Activated CD4-positive, CD25-positive, alpha-beta regulatory T cell treated with anti-CD3 and anti-CD28 coated beads, Interleukin-2, amount 50 U/mL, for 24 hours (primary cell): Measurements from ENCODE around the gene VWA8.
"Not testable (repeated sequence)": the region's sequence is repeated elsewhere in the genome, so short reads cannot be mapped to it uniquely, and the experiment has no call there.

Experiments used
- ATAC-seq, 2 donors: fragments of 150-1000 bp; cut with Tn5 transposase; one replicate each; pipeline ENCODE4 v1.10.0; 2021; ENCODE audit warnings: mild to moderate bottlenecking in 1 of 2, moderate library complexity in 1 of 2

The VWA8 gene

DNA sequence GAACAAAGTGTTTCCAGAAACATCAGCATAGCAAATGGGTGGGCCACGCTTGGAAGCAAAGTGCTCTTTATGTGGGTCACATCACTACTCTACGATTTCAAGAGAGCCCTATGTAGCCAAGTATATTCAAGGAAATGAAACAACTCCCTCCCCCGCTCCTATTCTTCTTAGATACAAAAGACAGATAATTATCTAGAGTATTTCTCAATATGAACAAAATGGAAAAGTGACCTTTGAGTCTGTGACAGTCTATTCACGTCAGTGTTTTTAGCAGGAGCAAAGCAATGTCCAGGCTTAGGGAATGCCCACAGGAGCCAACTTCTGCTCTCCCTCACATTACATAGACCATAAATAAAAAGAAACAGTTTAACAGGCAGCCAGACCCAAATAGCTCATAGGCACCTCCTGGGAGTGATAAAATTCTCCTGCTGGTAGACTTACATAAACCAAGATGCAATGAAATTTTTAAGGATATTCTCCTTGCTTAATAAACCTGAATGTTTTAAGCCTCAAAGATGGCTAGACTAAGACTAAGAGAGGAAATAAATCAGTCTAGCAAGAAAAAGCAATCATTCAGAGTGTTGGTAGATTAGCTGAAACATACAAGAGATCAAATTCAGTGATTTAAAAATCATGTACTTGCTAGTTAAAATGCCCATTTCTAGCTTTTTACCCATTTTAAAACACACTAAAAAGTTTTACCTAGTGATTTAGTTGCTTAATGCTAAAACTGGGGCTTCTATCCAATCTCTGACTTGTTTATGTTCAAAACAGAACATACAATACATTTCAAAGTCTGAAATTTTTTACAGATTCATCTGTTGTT is 320.7 kb downstream of the VWA8 start:
- no peak for ATAC-seq

DNA sequence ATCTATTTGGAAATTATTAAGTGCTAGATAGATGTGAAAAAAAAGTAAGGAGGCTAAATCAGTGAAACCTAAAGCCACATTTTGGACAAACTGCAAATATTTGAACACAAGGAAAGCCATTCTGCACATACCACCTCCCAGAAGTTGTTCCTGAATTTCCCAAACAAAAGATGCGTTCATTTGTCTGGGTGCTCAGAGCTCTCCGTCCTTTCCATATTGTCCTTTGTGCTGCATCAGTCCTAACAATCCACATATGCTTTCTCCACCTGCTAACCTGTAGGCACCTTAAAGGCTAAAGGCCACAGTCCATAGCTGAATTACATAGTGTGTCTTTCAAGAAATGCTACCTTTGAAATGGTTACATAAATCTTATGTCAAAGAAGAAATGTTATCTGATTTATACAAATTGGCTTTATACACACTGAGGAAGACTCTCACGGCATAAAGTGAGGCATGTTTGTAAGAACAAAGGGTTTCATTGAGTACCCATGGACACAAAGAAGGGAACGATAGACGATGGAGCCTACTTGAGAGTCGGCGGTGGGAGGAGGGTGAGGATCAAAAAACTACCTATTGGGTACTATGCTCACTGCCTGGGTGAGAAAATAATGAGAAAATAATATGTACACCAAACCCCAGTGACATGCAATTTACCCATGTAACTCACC is 321.5 kb downstream of the VWA8 start:
- no peak for ATAC-seq

DNA sequence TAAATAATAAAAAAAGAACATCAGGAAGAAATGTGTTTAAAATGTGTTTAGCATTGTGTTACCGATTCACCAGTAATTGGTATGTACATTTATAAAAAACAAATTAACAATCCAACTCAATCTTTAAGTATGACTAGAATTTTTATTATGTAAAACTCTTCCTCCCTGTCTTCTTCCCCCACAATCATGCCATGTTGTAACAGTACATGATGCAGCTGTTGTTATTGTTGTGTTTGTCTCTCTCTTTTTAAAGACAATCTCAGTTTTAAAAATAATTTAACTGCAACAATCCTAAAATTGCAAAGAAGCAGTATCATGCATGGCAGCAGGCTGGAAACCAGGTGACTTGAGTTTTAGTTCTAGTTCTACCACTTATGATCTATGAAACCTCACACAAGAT is 323.3 kb downstream of the VWA8 start:
- no peak for ATAC-seq

GRCh38 chr13:41637032-41637431 is 323.9 kb downstream of the VWA8 start:
- not testable (repeated sequence) for ATAC-seq

DNA sequence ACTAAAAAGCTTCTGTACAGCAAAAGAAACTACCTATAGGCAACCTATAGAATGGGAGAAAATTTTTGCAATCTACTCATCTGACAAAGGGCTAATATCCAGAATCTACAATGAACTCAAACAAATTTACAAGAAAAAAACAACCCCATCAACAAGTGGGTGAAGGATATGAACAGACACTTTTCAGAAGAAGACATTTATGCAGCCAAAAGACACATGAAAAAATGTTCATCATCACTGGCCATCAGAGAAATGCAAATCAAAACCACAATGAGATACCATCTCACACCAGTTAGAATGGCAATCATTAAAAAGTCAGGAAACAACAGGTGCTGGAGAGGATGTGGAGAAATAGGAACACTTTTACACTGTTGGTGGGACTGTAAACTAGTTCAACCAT is 324.3 kb downstream of the VWA8 start:
- ATAC-seq: not testable (repeated sequence)

DNA sequence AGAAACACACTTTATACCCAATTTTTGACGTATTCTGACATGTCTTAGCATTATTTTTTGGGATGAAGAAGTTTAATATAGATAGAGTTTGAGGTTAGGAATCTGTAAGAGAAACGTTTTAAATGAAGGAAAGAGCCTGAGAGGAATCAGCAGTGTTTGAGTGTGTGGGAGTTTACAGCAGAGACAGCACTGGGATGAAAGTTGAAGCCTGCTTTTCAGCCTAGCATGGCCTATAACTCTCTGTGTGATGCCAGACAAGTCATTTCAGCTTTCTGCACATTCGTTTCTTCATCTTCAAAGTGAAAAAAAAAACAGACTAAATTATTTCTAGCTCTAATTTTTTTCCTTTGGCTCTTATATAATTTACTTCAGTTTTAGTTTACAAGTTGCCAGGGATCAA is 326.5 kb downstream of the VWA8 start:
- no peak for ATAC-seq

GRCh38 chr13:41633776-41634175 is 327.1 kb downstream of the VWA8 start:
- ATAC-seq: no peak

GRCh38 chr13:41631296-41631965 is 329.5 kb downstream of the VWA8 start:
- ATAC-seq: no peak

DNA sequence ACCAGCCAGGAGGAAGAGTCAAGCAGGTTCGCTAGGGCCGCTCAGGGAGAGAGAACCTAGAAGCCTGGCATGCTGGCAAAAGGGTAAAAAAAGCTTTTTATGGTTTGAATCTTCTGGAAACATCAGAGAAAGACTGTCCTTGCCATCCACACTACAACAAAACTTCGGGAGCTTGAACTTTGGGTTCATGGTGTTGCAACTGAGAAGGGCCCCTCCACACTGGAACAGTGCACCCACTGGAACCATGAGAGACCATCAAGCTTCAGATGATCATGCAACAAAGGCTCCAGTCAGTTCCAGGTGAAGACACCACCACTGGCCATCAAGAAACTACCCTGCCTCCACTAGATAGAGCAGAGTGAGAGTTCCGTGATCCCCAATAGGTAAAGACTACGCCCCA is 333.5 kb downstream of the VWA8 start:
- no peak for ATAC-seq

- ATAC-seq: no peak
Observed at GRCh38 chr13:41624041-41624440, 336.9 kb downstream of the VWA8 start.

DNA sequence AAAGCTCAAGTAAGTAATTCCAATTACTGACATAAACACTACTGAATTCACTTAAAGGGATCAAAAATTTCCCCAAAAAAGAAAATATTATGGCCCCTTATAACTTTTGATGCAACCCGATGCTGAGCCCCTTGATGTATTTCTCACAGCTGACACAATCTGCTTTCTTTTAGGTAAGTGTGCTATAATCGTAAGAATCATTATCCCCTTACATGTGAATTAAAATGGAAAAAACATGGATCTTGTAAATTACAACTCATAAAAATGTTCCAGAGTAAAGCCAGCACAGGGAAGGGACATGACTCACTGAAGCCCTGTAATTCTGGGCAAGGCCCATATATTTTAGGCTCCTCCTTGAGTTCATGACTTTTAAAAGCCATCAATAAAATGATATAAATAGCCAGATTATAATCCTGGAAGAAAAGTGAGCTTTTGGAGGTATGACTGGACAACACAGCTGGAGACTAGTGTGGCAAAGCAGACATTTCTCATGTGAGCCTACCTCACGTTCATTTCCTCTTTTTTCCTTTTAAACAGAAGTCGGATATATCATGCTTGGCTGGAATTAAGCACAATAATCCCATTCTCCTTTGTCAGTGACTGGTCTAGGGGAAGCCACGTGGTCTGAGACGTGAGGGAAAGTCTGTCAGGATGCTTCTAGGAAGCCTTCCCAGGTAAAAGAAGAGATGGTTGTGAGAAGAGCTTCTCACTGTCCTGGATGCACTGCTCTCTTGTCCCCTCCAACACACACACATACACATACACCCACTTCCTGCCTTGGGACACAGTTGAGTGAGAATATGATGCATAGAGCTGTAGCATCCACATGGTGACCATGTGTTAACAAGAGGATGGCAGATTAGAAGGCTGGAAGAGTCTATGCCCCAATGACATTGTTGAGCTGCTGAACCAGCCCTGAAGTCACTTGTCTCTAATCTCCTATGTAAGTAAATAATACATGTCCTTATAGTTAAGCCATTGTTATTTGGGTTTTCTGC is 338.2 kb downstream of the VWA8 start:
- ATAC-seq: no peak

GRCh38 chr13:41621716-41622431 is 339.0 kb downstream of the VWA8 start:
- ATAC-seq: no peak

DNA sequence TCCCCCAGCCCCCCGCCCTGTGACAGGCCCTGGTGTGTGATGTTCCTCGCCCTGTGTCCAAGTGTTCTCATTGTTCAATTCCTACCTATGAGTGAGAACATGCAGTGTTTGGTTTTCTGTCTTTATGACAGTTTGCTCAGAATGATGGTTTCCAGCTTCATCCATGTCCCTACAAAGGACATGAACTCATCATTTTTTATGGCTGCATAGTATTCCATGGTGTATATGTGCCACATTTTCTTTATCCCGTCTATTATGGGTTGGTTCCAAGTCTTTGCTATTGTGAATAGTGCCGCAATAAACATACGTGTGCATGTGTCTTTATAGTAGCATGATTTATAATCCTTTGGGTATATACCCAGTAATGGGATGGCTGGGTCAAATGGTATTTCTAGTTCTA is 343.3 kb downstream of the VWA8 start:
- not testable (repeated sequence) for ATAC-seq

DNA sequence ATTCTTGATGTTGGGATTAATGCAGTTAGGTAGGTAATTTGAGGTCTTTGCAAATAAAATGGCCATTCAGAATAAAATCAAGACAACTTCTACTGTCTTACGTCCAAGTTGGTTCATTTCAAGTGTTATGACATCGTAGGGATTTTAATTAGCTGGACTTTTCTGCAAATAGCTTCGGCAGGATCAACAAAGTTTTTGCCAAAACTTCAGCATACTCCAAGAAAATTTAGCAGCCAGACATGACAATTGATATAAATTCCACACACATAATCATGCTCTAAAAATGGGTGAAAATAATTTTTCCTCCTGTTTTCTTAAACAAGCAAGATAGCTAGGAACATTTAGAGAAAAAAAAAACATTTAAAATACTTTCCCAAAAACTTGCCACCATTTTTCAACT is 344.8 kb downstream of the VWA8 start:
- ATAC-seq: no peak

- no peak for ATAC-seq
Observed at GRCh38 chr13:41615528-41615855, 345.4 kb downstream of the VWA8 start.

GRCh38 chr13:41614671-41615527 is 346.0 kb downstream of the VWA8 start:
- ATAC-seq: no peak

- ATAC-seq: no peak
Observed at GRCh38 chr13:41613984-41614661, 346.8 kb downstream of the VWA8 start.

GRCh38 chr13:41613471-41613870 is 347.4 kb downstream of the VWA8 start:
- no peak for ATAC-seq

- no peak for ATAC-seq
Observed at GRCh38 chr13:41611385-41611784, 349.5 kb downstream of the VWA8 start.

DNA sequence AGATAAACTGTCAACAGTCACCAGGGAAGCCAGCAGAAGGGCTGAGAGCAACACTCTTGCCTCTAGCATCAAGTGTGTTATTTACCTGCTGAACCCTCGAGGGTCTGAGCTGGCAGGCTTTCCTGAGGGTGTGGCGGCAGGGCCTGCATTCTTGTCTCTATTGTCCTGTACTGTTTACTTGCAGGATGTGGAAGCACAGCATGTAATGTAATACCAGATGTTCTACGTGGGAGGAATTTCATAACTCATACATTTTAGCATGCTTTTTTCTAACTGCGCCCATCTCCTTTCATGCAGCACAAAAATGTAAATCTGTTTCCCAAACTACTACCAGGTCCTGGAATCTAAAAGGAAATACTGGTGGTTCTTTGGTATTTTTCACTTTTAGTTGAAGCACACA is 350.5 kb downstream of the VWA8 start:
- no peak for ATAC-seq
